Measurements from ENCODE around the gene MUC20. TPM values are rescaled to one million over a fixed set of nuclear protein-coding genes. Genes with fewer than 3 reads are reported as not detected.
"Not testable (repeated sequence)": the region's sequence is repeated elsewhere in the genome, so short reads cannot be mapped to it uniquely, and the experiment has no call there.

Gene MUC20
- total and polyA plus RNA-seq, 4 donors = 2.9 to 17.8 (median 11.1) TPM

- 73% methylated on average over 8 of the region's 8 CpGs for WGBS, 2 donors
- H3K4me1 ChIP-seq (ENCODE audit: control insufficient read depth in 1 of 2, insufficient read depth in 2 of 2, low read length in 2 of 2); H3K27me3 ChIP-seq (ENCODE audit: control insufficient read depth in 1 of 2, insufficient read depth in 2 of 2, low read length in 1 of 2); H3K4me3 ChIP-seq (ENCODE audit: low read length in 2 of 2); ATAC-seq (ENCODE audit: low FRiP score); H3K9me3 ChIP-seq (ENCODE audit: control insufficient read depth, low read length); intact Hi-C loops (cut with DNase I); H3K27ac ChIP-seq (ENCODE audit: low read depth in 1 of 2, low read length in 2 of 2): not testable (repeated sequence)
- peaks cover 4 to 16% of the 10 kb centered on the region in 2 donors for H3K36me3 ChIP-seq (ENCODE audit: control insufficient read depth in 1 of 2, insufficient read depth in 2 of 2, low read length in 1 of 2)
- DNase-seq = peak in 1 of 2 donors; percentile 25
Observed at GRCh38 chr3:195712535-195712910, 8.3 kb upstream of the MUC20 start.

- intact Hi-C loops (cut with DNase I) = not testable (repeated sequence)
- peaks cover 4 to 15% of the 10 kb centered on the region in 2 donors for H3K36me3 ChIP-seq (ENCODE audit: control insufficient read depth in 1 of 2, insufficient read depth in 2 of 2, low read length in 1 of 2)
Observed at GRCh38 chr3:195713150-195713549, 7.6 kb upstream of the MUC20 start.

GRCh38 chr3:195714380-195715011 lies 6.3 kb upstream of the MUC20 start:
- 88 to 89% methylated on average over 6 of the region's 6 CpGs for WGBS, 2 donors
- intact Hi-C loops (cut with DNase I) = no loop called here
- no peaks in the 10 kb centered on the region for H3K4me1 ChIP-seq (ENCODE audit: control insufficient read depth in 1 of 2, insufficient read depth in 2 of 2, low read length in 2 of 2)
- DNase-seq = peak in 1 of 2 donors; percentile 50
- no peaks in the 10 kb centered on the region for H3K9me3 ChIP-seq (ENCODE audit: control insufficient read depth, low read length)
- H3K27me3 ChIP-seq (ENCODE audit: control insufficient read depth in 1 of 2, insufficient read depth in 2 of 2, low read length in 1 of 2) = no peaks in the 10 kb centered on the region
- peak; percentile 33 for ATAC-seq (ENCODE audit: low FRiP score)
- peaks cover 4 to 9% of the 10 kb centered on the region in 2 donors for H3K36me3 ChIP-seq (ENCODE audit: control insufficient read depth in 1 of 2, insufficient read depth in 2 of 2, low read length in 1 of 2)
- H3K4me3 ChIP-seq (ENCODE audit: low read length in 2 of 2) = no peak overlapping the region
- H3K27ac ChIP-seq (ENCODE audit: low read depth in 1 of 2, low read length in 2 of 2) = no peak overlapping the region

More at GRCh38 chr3:195713150-195713549, 7.6 kb upstream of the MUC20 start:
- not testable (repeated sequence) for H3K27ac ChIP-seq (ENCODE audit: low read depth in 1 of 2, low read length in 2 of 2); DNase-seq; H3K4me3 ChIP-seq (ENCODE audit: low read length in 2 of 2); H3K9me3 ChIP-seq (ENCODE audit: control insufficient read depth, low read length); ATAC-seq (ENCODE audit: low FRiP score); H3K27me3 ChIP-seq (ENCODE audit: control insufficient read depth in 1 of 2, insufficient read depth in 2 of 2, low read length in 1 of 2); H3K4me1 ChIP-seq (ENCODE audit: control insufficient read depth in 1 of 2, insufficient read depth in 2 of 2, low read length in 2 of 2)
- 26 to 38% methylated on average over 6 to 8 of the region's 9 CpGs for WGBS, 2 donors

- H3K27me3 ChIP-seq (ENCODE audit: control insufficient read depth in 1 of 2, insufficient read depth in 2 of 2, low read length in 1 of 2) = no peaks in the 10 kb centered on the region
- no peak overlapping the region for H3K4me3 ChIP-seq (ENCODE audit: low read length in 2 of 2)
- DNase-seq (no peak), ATAC-seq (ENCODE audit: low FRiP score) (no peak)
- H3K27ac ChIP-seq (ENCODE audit: low read depth in 1 of 2, low read length in 2 of 2) = no peak overlapping the region
- intact Hi-C loops (cut with DNase I) = no loop called here
- no peaks in the 10 kb centered on the region for H3K9me3 ChIP-seq (ENCODE audit: control insufficient read depth, low read length)
- no peaks in the 10 kb centered on the region for H3K4me1 ChIP-seq (ENCODE audit: control insufficient read depth in 1 of 2, insufficient read depth in 2 of 2, low read length in 2 of 2)
- H3K36me3 ChIP-seq (ENCODE audit: control insufficient read depth in 1 of 2, insufficient read depth in 2 of 2, low read length in 1 of 2) = peaks cover 4 to 8% of the 10 kb centered on the region in 2 donors
- 66 to 68% methylated on average over 4 of the region's 4 CpGs for WGBS, 2 donors
Observed at GRCh38 chr3:195715134-195715533, 5.6 kb upstream of the MUC20 start.

- 84 to 86% methylated on average over 14 of the region's 14 CpGs for WGBS, 2 donors
- Histone ChIP-seq H3K4me1 (ENCODE audit: control insufficient read depth in 1 of 2, insufficient read depth in 2 of 2, low read length in 2 of 2) (no peaks in the 10 kb centered on the region), H3K27me3 (ENCODE audit: control insufficient read depth in 1 of 2, insufficient read depth in 2 of 2, low read length in 1 of 2) (no peaks in the 10 kb centered on the region), H3K27ac (ENCODE audit: low read depth in 1 of 2, low read length in 2 of 2) (no peak overlapping the region), H3K9me3 (ENCODE audit: control insufficient read depth, low read length) (no peaks in the 10 kb centered on the region), H3K4me3 (ENCODE audit: low read length in 2 of 2) (no peak overlapping the region), H3K36me3 (ENCODE audit: control insufficient read depth in 1 of 2, insufficient read depth in 2 of 2, low read length in 1 of 2) (peaks cover 4 to 8% of the 10 kb centered on the region in 2 donors)
- intact Hi-C loops (cut with DNase I) = no loop called here
- no peak for ATAC-seq (ENCODE audit: low FRiP score)
- peak in 1 of 2 donors; percentile 47 for DNase-seq
Observed at GRCh38 chr3:195715583-195716266, 5.1 kb upstream of the MUC20 start.

GRCh38 chr3:195717416-195717815 lies 3.4 kb upstream of the MUC20 start:
- no peaks in the 10 kb centered on the region for H3K9me3 ChIP-seq (ENCODE audit: control insufficient read depth, low read length)
- intact Hi-C loops (cut with DNase I) = no loop called here

GRCh38 chr3:195717852-195718476 lies 2.8 kb upstream of the MUC20 start:
- Histone ChIP-seq H3K4me1 (ENCODE audit: control insufficient read depth in 1 of 2, insufficient read depth in 2 of 2, low read length in 2 of 2) (no peaks in the 10 kb centered on the region), H3K27ac (ENCODE audit: low read depth in 1 of 2, low read length in 2 of 2) (no peak overlapping the region), H3K9me3 (ENCODE audit: control insufficient read depth, low read length) (no peaks in the 10 kb centered on the region), H3K27me3 (ENCODE audit: control insufficient read depth in 1 of 2, insufficient read depth in 2 of 2, low read length in 1 of 2) (no peaks in the 10 kb centered on the region), H3K36me3 (ENCODE audit: control insufficient read depth in 1 of 2, insufficient read depth in 2 of 2, low read length in 1 of 2) (peaks cover 3 to 4% of the 10 kb centered on the region in 2 donors), H3K4me3 (ENCODE audit: low read length in 2 of 2) (no peak overlapping the region)
- intact Hi-C loops (cut with DNase I) = no loop called here
- 61% methylated on average over 5 of the region's 5 CpGs for WGBS, 2 donors
- DNase-seq (no peak), ATAC-seq (ENCODE audit: low FRiP score) (no peak)

More at GRCh38 chr3:195717416-195717815, 3.4 kb upstream of the MUC20 start:
- 79 to 85% methylated on average over 9 of the region's 9 CpGs for WGBS, 2 donors
- Histone ChIP-seq H3K4me3 (ENCODE audit: low read length in 2 of 2) (no peak overlapping the region), H3K27ac (ENCODE audit: low read depth in 1 of 2, low read length in 2 of 2) (no peak overlapping the region), H3K4me1 (ENCODE audit: control insufficient read depth in 1 of 2, insufficient read depth in 2 of 2, low read length in 2 of 2) (no peaks in the 10 kb centered on the region), H3K36me3 (ENCODE audit: control insufficient read depth in 1 of 2, insufficient read depth in 2 of 2, low read length in 1 of 2) (peaks cover 3 to 4% of the 10 kb centered on the region in 2 donors), H3K27me3 (ENCODE audit: control insufficient read depth in 1 of 2, insufficient read depth in 2 of 2, low read length in 1 of 2) (no peaks in the 10 kb centered on the region)
- ATAC-seq (ENCODE audit: low FRiP score) (no peak), DNase-seq (peak in 1 of 2 donors; percentile 41)

GRCh38 chr3:195718477-195718984 lies 2.2 kb upstream of the MUC20 start:
- H3K4me1 ChIP-seq (ENCODE audit: control insufficient read depth in 1 of 2, insufficient read depth in 2 of 2, low read length in 2 of 2) = no peaks in the 10 kb centered on the region
- H3K4me3 ChIP-seq (ENCODE audit: low read length in 2 of 2) = no peak overlapping the region
- H3K27ac ChIP-seq (ENCODE audit: low read depth in 1 of 2, low read length in 2 of 2) = no peak overlapping the region
- WGBS, 2 donors = 56 to 68% methylated on average over 7 of the region's 7 CpGs
- intact Hi-C loops (cut with DNase I) = no loop called here
- H3K36me3 ChIP-seq (ENCODE audit: control insufficient read depth in 1 of 2, insufficient read depth in 2 of 2, low read length in 1 of 2) = peaks cover 3 to 4% of the 10 kb centered on the region in 2 donors
- DNase-seq (peak in 1 of 2 donors; percentile 12), ATAC-seq (ENCODE audit: low FRiP score) (no peak)
- H3K9me3 ChIP-seq (ENCODE audit: control insufficient read depth, low read length) = no peaks in the 10 kb centered on the region
- H3K27me3 ChIP-seq (ENCODE audit: control insufficient read depth in 1 of 2, insufficient read depth in 2 of 2, low read length in 1 of 2) = no peaks in the 10 kb centered on the region

Data from aorta (tissue), 5 donors.